Measurements from ENCODE around the gene LPAR2.

LPAR2 gene

DNA sequence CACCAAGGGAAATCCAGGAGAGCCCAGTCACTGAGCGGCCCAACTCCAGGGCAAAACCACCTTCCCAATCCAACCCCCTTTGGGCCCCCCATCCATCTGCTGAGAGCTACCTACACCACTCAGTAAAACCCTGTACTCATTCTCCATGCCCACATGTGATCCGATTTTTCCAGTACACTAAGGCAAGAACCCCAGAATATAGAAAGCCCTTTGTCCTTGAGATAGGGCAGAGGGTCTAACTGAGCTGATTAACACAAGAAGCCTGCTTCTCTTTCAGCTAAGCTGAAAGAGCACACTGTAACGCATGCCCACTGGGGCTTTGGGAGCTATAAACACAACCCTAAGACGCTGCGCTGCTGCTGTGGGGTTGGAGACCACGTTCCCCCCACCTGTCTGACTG is 45.5 kb downstream of the LPAR2 start:
- no peaks in the 10 kb centered on the region for H3K9me3 ChIP-seq (ENCODE audit: control insufficient read depth, low read length)
- H3K27ac ChIP-seq (ENCODE audit: insufficient read depth, low read length, poor library complexity, severe bottlenecking) = no peak overlapping the region
- no peak overlapping the region for H3K4me3 ChIP-seq (ENCODE audit: insufficient read depth, low read depth, low read length, poor library complexity, severe bottlenecking)
- no peaks in the 10 kb centered on the region for H3K27me3 ChIP-seq (replicated peaks; ENCODE audit: control insufficient read depth, insufficient read depth, low read length, poor library complexity, severe bottlenecking)
- peaks cover 7% of the 10 kb centered on the region for H3K4me1 ChIP-seq (ENCODE audit: control insufficient read depth, insufficient read depth, low read length, poor library complexity, severe bottlenecking)
- no peak for DNase-seq
- peaks cover 5% of the 10 kb centered on the region for H3K36me3 ChIP-seq (ENCODE audit: control insufficient read depth, insufficient read depth, low read length)

DNA sequence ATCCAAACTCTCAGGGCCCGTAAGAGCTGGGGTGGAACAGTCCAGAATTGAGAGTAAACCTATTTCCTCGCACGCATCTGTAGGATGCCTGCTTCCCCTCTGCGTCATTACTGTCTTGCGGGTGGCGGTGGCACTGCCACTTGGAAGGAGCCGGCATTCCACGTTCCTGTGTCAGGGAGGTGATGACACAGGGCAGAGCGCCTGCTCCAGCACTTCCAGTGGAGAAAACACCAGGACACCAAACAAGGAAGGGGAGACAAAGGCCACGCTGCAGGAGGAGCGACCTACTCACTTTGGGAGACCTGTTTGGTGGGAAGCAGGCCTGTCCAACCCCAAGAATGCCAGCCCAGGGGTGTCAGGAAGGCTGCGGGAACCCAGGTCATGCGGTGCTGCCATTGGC is 46.6 kb downstream of the LPAR2 start:
- H3K4me3 ChIP-seq (ENCODE audit: insufficient read depth, low read depth, low read length, poor library complexity, severe bottlenecking) = no peak overlapping the region
- H3K36me3 ChIP-seq (ENCODE audit: control insufficient read depth, insufficient read depth, low read length) = peaks cover 5% of the 10 kb centered on the region
- H3K27ac ChIP-seq (ENCODE audit: insufficient read depth, low read length, poor library complexity, severe bottlenecking) = no peak overlapping the region
- peaks cover 7% of the 10 kb centered on the region for H3K4me1 ChIP-seq (ENCODE audit: control insufficient read depth, insufficient read depth, low read length, poor library complexity, severe bottlenecking)
- no peaks in the 10 kb centered on the region for H3K9me3 ChIP-seq (ENCODE audit: control insufficient read depth, low read length)
- no peak for DNase-seq
- no peaks in the 10 kb centered on the region for H3K27me3 ChIP-seq (replicated peaks; ENCODE audit: control insufficient read depth, insufficient read depth, low read length, poor library complexity, severe bottlenecking)

DNA sequence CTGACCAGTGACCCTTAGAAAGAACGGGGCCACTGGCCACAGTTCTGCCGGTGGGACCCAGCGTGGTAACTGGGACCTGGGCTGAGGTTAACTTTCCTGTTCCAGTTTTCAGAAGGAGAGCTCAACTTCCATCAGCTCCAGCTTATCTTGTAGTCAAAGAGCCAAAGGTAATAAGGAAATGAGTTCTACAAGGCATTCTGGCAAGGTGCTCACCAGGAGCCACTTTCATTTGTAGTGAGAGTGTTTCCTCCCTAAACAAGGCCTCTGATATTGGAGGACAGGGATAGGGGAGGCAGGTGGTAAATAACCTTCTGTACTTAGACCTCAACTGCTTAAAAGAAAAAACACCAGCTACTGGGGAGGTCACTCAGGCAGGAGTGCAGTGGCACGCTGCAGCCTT is 47.6 kb downstream of the LPAR2 start:
- H3K4me3 ChIP-seq (ENCODE audit: insufficient read depth, low read depth, low read length, poor library complexity, severe bottlenecking) = no peak overlapping the region
- no peak overlapping the region for H3K27ac ChIP-seq (ENCODE audit: insufficient read depth, low read length, poor library complexity, severe bottlenecking)
- no peak for DNase-seq
- H3K4me1 ChIP-seq (ENCODE audit: control insufficient read depth, insufficient read depth, low read length, poor library complexity, severe bottlenecking) = peaks cover 7% of the 10 kb centered on the region
- H3K27me3 ChIP-seq (replicated peaks; ENCODE audit: control insufficient read depth, insufficient read depth, low read length, poor library complexity, severe bottlenecking) = no peaks in the 10 kb centered on the region
- peaks cover 5% of the 10 kb centered on the region for H3K36me3 ChIP-seq (ENCODE audit: control insufficient read depth, insufficient read depth, low read length)
- H3K9me3 ChIP-seq (ENCODE audit: control insufficient read depth, low read length) = no peaks in the 10 kb centered on the region

DNA sequence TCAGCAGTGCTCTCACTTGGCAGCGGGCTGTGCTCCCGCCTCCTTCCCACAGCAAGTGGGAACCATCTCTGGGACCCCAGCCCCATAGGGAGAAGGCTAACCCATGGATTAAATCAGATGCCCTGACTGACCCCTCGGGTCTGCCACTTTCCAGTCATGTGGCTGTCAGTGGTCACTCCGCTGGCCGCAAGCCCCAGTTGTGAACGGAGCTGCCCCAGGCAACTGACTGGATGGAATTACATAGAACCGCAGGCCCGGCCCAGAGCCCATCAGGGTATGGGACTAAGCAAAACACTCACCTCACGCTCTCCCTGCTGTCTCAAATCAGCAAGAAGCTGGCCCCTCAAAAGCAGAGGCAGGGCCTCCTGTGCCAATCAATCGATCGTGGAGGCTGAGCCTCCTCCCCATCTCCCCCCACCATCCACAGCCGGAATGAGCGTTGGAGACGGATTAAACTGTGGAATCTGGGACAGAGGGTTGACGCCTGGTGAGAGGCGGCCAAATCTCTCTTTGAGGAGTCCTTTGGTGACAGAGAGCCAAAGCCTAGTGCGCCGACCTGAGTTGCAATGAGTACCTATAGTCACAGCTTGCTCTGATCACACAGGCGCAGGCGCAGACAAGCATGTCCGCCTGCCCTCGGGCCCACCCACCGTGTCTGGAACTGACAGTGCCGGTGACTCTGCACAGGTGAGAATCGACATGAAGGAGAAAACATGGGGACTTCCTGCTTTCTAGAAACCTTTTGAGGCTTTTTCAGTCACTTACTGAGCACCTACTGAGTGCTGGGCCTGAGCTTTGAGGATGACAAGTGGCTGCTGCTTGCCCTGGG is 48.3 kb downstream of the LPAR2 start:
- Histone ChIP-seq H3K27ac (ENCODE audit: insufficient read depth, low read length, poor library complexity, severe bottlenecking) (no peak overlapping the region), H3K9me3 (ENCODE audit: control insufficient read depth, low read length) (no peaks in the 10 kb centered on the region), H3K36me3 (ENCODE audit: control insufficient read depth, insufficient read depth, low read length) (peaks cover 5% of the 10 kb centered on the region), H3K4me1 (ENCODE audit: control insufficient read depth, insufficient read depth, low read length, poor library complexity, severe bottlenecking) (peaks cover 7% of the 10 kb centered on the region), H3K27me3 (replicated peaks; ENCODE audit: control insufficient read depth, insufficient read depth, low read length, poor library complexity, severe bottlenecking) (no peaks in the 10 kb centered on the region), H3K4me3 (ENCODE audit: insufficient read depth, low read depth, low read length, poor library complexity, severe bottlenecking) (no peak overlapping the region)
- no peak for DNase-seq

DNA sequence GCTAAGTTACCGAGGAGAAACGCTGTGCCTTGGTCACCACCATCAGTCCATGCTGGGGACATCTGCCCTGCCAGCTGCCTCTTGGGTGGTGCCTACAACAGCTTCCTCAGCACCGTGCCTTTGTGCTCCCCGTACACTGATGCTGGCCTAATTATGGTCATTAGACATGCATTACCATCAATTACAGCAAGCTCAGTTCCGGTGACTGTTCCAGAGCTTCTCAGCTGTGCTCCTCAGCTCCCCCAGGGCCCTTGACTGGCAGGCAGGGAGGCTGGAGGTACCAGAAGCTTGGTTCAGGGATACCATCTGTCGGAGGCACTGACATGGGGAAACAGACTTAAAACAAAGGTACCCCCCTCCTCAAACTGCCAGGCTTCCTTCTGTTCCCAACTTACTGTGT is 49.8 kb downstream of the LPAR2 start:
- Histone ChIP-seq H3K4me3 (ENCODE audit: insufficient read depth, low read depth, low read length, poor library complexity, severe bottlenecking) (no peak overlapping the region), H3K9me3 (ENCODE audit: control insufficient read depth, low read length) (no peaks in the 10 kb centered on the region), H3K27ac (ENCODE audit: insufficient read depth, low read length, poor library complexity, severe bottlenecking) (no peak overlapping the region), H3K36me3 (ENCODE audit: control insufficient read depth, insufficient read depth, low read length) (peaks cover 5% of the 10 kb centered on the region), H3K27me3 (replicated peaks; ENCODE audit: control insufficient read depth, insufficient read depth, low read length, poor library complexity, severe bottlenecking) (no peaks in the 10 kb centered on the region), H3K4me1 (ENCODE audit: control insufficient read depth, insufficient read depth, low read length, poor library complexity, severe bottlenecking) (peaks cover 7% of the 10 kb centered on the region)
- no peak for DNase-seq

DNA sequence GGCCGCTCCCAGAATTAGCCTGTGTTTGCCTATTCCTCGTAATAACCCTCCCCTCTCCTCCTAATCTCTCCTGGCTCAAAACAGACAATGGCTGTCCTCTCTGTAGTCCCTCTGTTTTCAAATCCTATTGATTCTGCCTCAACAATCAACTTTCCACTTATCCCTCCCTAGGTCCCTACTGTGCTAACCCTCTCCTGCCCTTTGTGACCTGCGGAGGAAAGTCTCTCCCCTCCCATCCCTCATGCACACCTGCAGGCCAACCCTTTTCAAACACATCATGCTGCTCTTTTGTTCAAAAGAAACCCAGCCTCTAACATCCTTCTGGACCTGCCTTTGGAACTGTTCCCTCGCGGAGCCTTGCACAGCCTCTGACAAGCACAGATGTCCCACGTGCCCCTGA is 52.6 kb downstream of the LPAR2 start:
- no peak overlapping the region for H3K27ac ChIP-seq (ENCODE audit: insufficient read depth, low read length, poor library complexity, severe bottlenecking)
- peaks cover 8% of the 10 kb centered on the region for H3K36me3 ChIP-seq (ENCODE audit: control insufficient read depth, insufficient read depth, low read length)
- no peak overlapping the region for H3K4me3 ChIP-seq (ENCODE audit: insufficient read depth, low read depth, low read length, poor library complexity, severe bottlenecking)
- no peak for DNase-seq
- no peaks in the 10 kb centered on the region for H3K27me3 ChIP-seq (replicated peaks; ENCODE audit: control insufficient read depth, insufficient read depth, low read length, poor library complexity, severe bottlenecking)
- no peaks in the 10 kb centered on the region for H3K9me3 ChIP-seq (ENCODE audit: control insufficient read depth, low read length)
- H3K4me1 ChIP-seq (ENCODE audit: control insufficient read depth, insufficient read depth, low read length, poor library complexity, severe bottlenecking) = no peaks in the 10 kb centered on the region
